ENCODE measurements around the gene SGK1. TPM values are rescaled to one million over a fixed set of nuclear protein-coding genes. Genes with fewer than 3 reads are reported as not detected.

SGK1 gene
- total RNA-seq, 1 donor from 2014 or later: 15.8 TPM

GRCh38 chr6:134247844-134248580, 69.9 kb downstream of the SGK1 start:
- Mint-ChIP-seq H3K4me3 (no peak overlapping the region), H3K27me3 (ENCODE audit: insufficient read depth, low read depth) (peaks cover 3% of the 10 kb centered on the region), H3K27ac (no peak overlapping the region), H3K36me3 (no peaks in the 10 kb centered on the region), H3K4me1 (peaks cover 7% of the 10 kb centered on the region), H3K9me3 (no peaks in the 10 kb centered on the region)
- Histone ChIP-seq H3K9ac (no peak overlapping the region), H3K79me2 (ENCODE audit: low read depth) (no peaks in the 10 kb centered on the region), H3K9me3 (ENCODE audit: low read depth) (no peaks in the 10 kb centered on the region), H3K27ac (no peak overlapping the region), H3K27me3 (no peaks in the 10 kb centered on the region), H3K4me1 (no peaks in the 10 kb centered on the region), H3K36me3 (no peaks in the 10 kb centered on the region), H2AFZ (replicated peaks) (no peak overlapping the region), H3K4me2 (no peak overlapping the region), H4K20me1 (ENCODE audit: low read depth) (no peaks in the 10 kb centered on the region), H3K4me3 (no peak overlapping the region), H3F3A (ENCODE audit: low read depth) (no peaks in the 10 kb centered on the region)
- no peak for DNase-seq (ENCODE audit: low spot score)
- no peak for TF ChIP-seq EZH2phosphoT487 (IDR thresholded peaks at IDR 0.05)
- no peak for TF ChIP-seq CTCF (IDR thresholded peaks at IDR 0.05)
- TF ChIP-seq EZH2 (IDR thresholded peaks at IDR 0.05): no peak

- Histone ChIP-seq H3K36me3 (no peaks in the 10 kb centered on the region), H3K4me1 (no peaks in the 10 kb centered on the region), H3K79me2 (ENCODE audit: low read depth) (no peaks in the 10 kb centered on the region), H3K27me3 (no peaks in the 10 kb centered on the region), H3F3A (ENCODE audit: low read depth) (no peaks in the 10 kb centered on the region), H3K9me3 (ENCODE audit: low read depth) (no peaks in the 10 kb centered on the region), H4K20me1 (ENCODE audit: low read depth) (no peaks in the 10 kb centered on the region), H3K27ac (no peak overlapping the region), H3K9ac (no peak overlapping the region), H3K4me2 (no peak overlapping the region), H2AFZ (replicated peaks) (no peak overlapping the region), H3K4me3 (no peak overlapping the region)
- no peaks in the 10 kb centered on the region for H3K9me3 Mint-ChIP-seq
- TF ChIP-seq EZH2 (IDR thresholded peaks at IDR 0.05) (no peak), EZH2phosphoT487 (IDR thresholded peaks at IDR 0.05) (no peak), CTCF (IDR thresholded peaks at IDR 0.05) (no peak)
- no peak for DNase-seq (ENCODE audit: low spot score)
- peaks cover 5% of the 10 kb centered on the region for H3K4me1 Mint-ChIP-seq
- no peak overlapping the region for H3K4me3 Mint-ChIP-seq
- peaks cover 3% of the 10 kb centered on the region for H3K27me3 Mint-ChIP-seq (ENCODE audit: insufficient read depth, low read depth)
- no peaks in the 10 kb centered on the region for H3K36me3 Mint-ChIP-seq
- no peak overlapping the region for H3K27ac Mint-ChIP-seq
These were observed 70.6 kb downstream of the SGK1 start for GRCh38 chr6:134247231-134247833.

- Mint-ChIP-seq H3K4me1 (no peaks in the 10 kb centered on the region), H3K9me3 (no peaks in the 10 kb centered on the region), H3K27ac (no peak overlapping the region), H3K27me3 (ENCODE audit: insufficient read depth, low read depth) (no peaks in the 10 kb centered on the region), H3K36me3 (peaks cover 2% of the 10 kb centered on the region), H3K4me3 (no peak overlapping the region)
- no peaks in the 10 kb centered on the region for H3K36me3 ChIP-seq
- no peak overlapping the region for H3K27ac ChIP-seq
- DNase-seq (ENCODE audit: low spot score): no peak
- no peak for TF ChIP-seq EZH2 (IDR thresholded peaks at IDR 0.05)
- TF ChIP-seq CTCF (IDR thresholded peaks at IDR 0.05): no peak
- no peak for TF ChIP-seq EZH2phosphoT487 (IDR thresholded peaks at IDR 0.05)
- H4K20me1 ChIP-seq (ENCODE audit: low read depth): no peaks in the 10 kb centered on the region
- H2AFZ ChIP-seq (replicated peaks): no peak overlapping the region
- H3K9ac ChIP-seq: no peak overlapping the region
- H3K9me3 ChIP-seq (ENCODE audit: low read depth): no peaks in the 10 kb centered on the region
- no peaks in the 10 kb centered on the region for H3K79me2 ChIP-seq (ENCODE audit: low read depth)
- no peaks in the 10 kb centered on the region for H3K27me3 ChIP-seq
- H3K4me2 ChIP-seq: no peak overlapping the region
- no peaks in the 10 kb centered on the region for H3K4me1 ChIP-seq
- H3K4me3 ChIP-seq: no peak overlapping the region
- no peaks in the 10 kb centered on the region for H3F3A ChIP-seq (ENCODE audit: low read depth)
These were observed 72.2 kb downstream of the SGK1 start for GRCh38 chr6:134245706-134246105.
